ENCODE data around the gene ISG20L2. TPM values are rescaled to one million over a fixed set of nuclear protein-coding genes. Genes with fewer than 3 reads are reported as not detected.
A peak's percentile ranks its signal among the peaks of the same experiment; 100 is the strongest.

Gene ISG20L2
- total RNA-seq, 6 experiments from 2014 or later, result 10.3 to 14.1 (median 12.2) TPM

GRCh38 chr1:156691191-156691590 lies 37.4 kb downstream of the ISG20L2 start:
- H3K27ac ChIP-seq, result no peak overlapping the region
- WGBS (ENCODE audit: insufficient coverage, low coverage, low lambda C conversion rate, missing lambda C conversion rate), result 0% methylated on average over 1 of the region's 10 CpGs
- H3K27me3 ChIP-seq, result peaks cover 0 to 5% of the 10 kb centered on the region in 2 donors
- DNase-seq (no peak), ATAC-seq (no peak)
- intact Hi-C loops (cut with DNase I), result no loop called here
- H3K4me1 ChIP-seq, result peaks cover 0 to 7% (median 0%) of the 10 kb centered on the region in 4 donors
- H3K36me3 ChIP-seq, result no peaks in the 10 kb centered on the region
- TF ChIP-seq POLR2A (IDR thresholded peaks at IDR 0.05), result no peak
- TF ChIP-seq, protein P1, sequence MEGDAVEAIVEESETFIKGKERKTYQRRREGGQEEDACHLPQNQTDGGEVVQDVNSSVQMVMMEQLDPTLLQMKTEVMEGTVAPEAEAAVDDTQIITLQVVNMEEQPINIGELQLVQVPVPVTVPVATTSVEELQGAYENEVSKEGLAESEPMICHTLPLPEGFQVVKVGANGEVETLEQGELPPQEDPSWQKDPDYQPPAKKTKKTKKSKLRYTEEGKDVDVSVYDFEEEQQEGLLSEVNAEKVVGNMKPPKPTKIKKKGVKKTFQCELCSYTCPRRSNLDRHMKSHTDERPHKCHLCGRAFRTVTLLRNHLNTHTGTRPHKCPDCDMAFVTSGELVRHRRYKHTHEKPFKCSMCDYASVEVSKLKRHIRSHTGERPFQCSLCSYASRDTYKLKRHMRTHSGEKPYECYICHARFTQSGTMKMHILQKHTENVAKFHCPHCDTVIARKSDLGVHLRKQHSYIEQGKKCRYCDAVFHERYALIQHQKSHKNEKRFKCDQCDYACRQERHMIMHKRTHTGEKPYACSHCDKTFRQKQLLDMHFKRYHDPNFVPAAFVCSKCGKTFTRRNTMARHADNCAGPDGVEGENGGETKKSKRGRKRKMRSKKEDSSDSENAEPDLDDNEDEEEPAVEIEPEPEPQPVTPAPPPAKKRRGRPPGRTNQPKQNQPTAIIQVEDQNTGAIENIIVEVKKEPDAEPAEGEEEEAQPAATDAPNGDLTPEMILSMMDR (IDR thresholded peaks at IDR 0.05), result no peak
- H3K9me3 ChIP-seq, result no peaks in the 10 kb centered on the region
- H3K4me3 ChIP-seq, result no peak overlapping the region

- DNase-seq (no peak), ATAC-seq (no peak)
- no peak overlapping the region for H3K27ac ChIP-seq
- no peak for TF ChIP-seq POLR2A (IDR thresholded peaks at IDR 0.05)
- TF ChIP-seq, protein P1 (IDR thresholded peaks at IDR 0.05), result no peak
- peaks cover 0 to 7% (median 0%) of the 10 kb centered on the region in 4 donors for H3K4me1 ChIP-seq
- intact Hi-C loops (cut with DNase I), result no loop called here
- WGBS (ENCODE audit: insufficient coverage, low coverage, low lambda C conversion rate, missing lambda C conversion rate), result 46% methylated on average over 6 of the region's 8 CpGs
- H3K36me3 ChIP-seq, result no peaks in the 10 kb centered on the region
- no peak overlapping the region for H3K4me3 ChIP-seq
- H3K27me3 ChIP-seq, result peaks cover 0 to 5% of the 10 kb centered on the region in 2 donors
- no peaks in the 10 kb centered on the region for H3K9me3 ChIP-seq
Observed at GRCh38 chr1:156690675-156691036, 37.9 kb downstream of the ISG20L2 start.

GRCh38 chr1:156689953-156690674 lies 38.5 kb downstream of the ISG20L2 start:
- intact Hi-C loops (cut with DNase I), result loop anchor here in 1 of 2 donors (5.0 kb wide), 1 partner anchor 32 kb away; no protein-coding TSS in a partner anchor
- ATAC-seq (no peak), DNase-seq (no peak)
- Histone ChIP-seq H3K27me3 (peaks cover 0 to 5% of the 10 kb centered on the region in 2 donors), H3K4me1 (peaks cover 0 to 7% (median 0%) of the 10 kb centered on the region in 4 donors), H3K27ac (no peak overlapping the region), H3K4me3 (no peak overlapping the region), H3K36me3 (no peaks in the 10 kb centered on the region), H3K9me3 (no peaks in the 10 kb centered on the region)
- WGBS (ENCODE audit: insufficient coverage, low coverage, low lambda C conversion rate, missing lambda C conversion rate), result 17% methylated on average over 10 of the region's 10 CpGs
- no peak for TF ChIP-seq POLR2A (IDR thresholded peaks at IDR 0.05)
- TF ChIP-seq, protein P1 (IDR thresholded peaks at IDR 0.05), result no peak

DNA sequence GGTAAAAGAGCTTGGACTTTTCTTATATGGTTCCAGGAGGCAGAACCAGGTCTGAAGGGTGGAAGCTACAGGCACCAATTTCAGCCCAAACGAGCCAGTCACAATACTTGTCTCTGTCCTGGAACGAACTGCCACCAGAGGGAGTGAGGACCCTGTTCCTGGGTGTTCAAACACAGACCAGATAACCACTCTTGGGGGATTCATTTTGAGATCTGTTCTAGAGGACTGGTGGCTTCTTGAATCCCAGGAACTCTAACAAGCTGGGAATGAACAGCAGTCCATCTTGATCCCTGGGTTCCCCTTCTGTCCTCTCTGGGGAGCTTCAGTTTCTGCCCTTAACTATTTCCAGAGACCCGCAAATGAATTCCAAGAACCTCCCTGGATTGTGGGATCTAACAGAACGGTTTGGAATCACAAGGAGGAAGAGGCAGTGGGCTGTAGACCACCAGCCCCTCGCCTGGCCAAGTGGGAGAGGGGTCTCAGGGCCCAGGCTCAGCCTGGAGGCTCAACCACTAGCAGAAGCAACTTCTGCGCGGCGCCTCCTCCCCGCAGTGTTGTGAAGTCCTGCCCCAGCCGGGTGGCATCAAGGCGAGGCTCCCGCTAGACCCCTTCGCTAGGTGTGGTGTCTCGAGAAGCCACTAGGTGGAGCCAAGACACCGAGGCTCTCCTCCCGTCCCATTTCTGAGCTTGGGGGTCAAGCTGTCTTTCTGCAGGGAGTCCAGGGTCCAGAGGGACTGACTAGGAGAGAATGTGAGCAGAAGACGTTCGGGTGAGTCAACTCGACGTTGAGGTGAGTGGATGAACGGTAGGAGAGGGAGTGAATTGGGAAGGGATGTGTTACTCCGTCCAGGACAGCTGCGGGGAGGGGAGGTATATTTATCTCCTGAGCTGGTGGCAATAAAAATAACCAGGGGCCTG lies 39.3 kb downstream of the ISG20L2 start:
- ATAC-seq (peak; percentile 91 to 96 (median 96)), DNase-seq (peak; percentile 66 to 73 (median 66))
- WGBS (ENCODE audit: insufficient coverage, low coverage, low lambda C conversion rate, missing lambda C conversion rate), result 1% methylated on average over 19 of the region's 23 CpGs
- no peak overlapping the region for H3K4me3 ChIP-seq
- peaks cover 0 to 7% (median 0%) of the 10 kb centered on the region in 4 donors for H3K4me1 ChIP-seq
- intact Hi-C loops (cut with DNase I), result loop anchor here in 1 of 2 donors (5.0 kb wide), 1 partner anchor 33 kb away; no protein-coding TSS in a partner anchor
- no peak for TF ChIP-seq POLR2A (IDR thresholded peaks at IDR 0.05)
- TF ChIP-seq, protein P1 (IDR thresholded peaks at IDR 0.05), result peak; percentile 85 to 90 (median 87)
- H3K27me3 ChIP-seq, result peaks cover 0 to 5% of the 10 kb centered on the region in 2 donors
- H3K9me3 ChIP-seq, result no peaks in the 10 kb centered on the region
- H3K27ac ChIP-seq, result no peak overlapping the region
- no peaks in the 10 kb centered on the region for H3K36me3 ChIP-seq
